ENCODE results near the gene NAP1L4. TPM values are rescaled to one million over a fixed set of nuclear protein-coding genes. Genes with fewer than 3 reads are reported as not detected.

Gene NAP1L4
- total RNA-seq, 1 experiment from 2014 or later: 189 TPM

DNA sequence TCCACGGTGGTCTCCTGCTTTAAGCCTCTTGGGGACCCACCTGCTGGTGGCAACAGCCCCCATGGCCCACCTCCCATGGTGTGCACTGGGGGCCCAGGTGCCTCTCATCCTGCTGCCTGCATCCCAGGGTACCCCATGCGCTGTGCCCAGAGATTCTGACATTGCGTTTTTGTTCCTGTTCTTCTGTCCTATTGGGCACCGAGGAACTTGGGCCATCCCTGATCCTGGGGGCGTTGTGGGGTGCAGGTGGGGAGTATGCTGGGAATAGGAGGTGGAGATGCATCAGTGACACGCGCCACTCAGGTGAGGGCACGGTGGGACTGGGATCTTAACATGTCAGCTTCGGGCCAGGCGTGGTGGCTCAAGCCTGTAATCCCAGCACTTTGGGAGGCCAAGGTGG is 12.4 kb upstream of the NAP1L4 start:
- CTCF ChIA-PET: interaction anchor here (1.6 to 1.8 kb wide), 2 partner anchors 17 to 48 kb away, joined by 3 to 8 read pairs; no protein-coding TSS in a partner anchor
- Mint-ChIP-seq H3K27ac (no peak overlapping the region), H3K36me3 (peaks cover 43% of the 10 kb centered on the region), H3K4me1 (no peaks in the 10 kb centered on the region), H3K27me3 (ENCODE audit: low read depth) (no peaks in the 10 kb centered on the region), H3K9me3 (no peaks in the 10 kb centered on the region), H3K4me3 (no peak overlapping the region)
- POLR2A ChIA-PET: no interaction called here
- ATAC-seq: no peak
- DNase-seq (ENCODE audit: low spot score): no peak
- TF ChIP-seq SMAD3 (CRISPR knock-in tag; IDR thresholded peaks at IDR 0.05; ENCODE audit: borderline replicate concordance) (no peak), GTF2I (CRISPR knock-in tag; conservative IDR thresholded peaks at IDR 0.05) (no peak), ATF1 (CRISPR knock-in tag; IDR thresholded peaks at IDR 0.05) (no peak), ZNF396 (CRISPR knock-in tag; IDR thresholded peaks at IDR 0.05; ENCODE audit: borderline replicate concordance) (no peak), FOXP1 (CRISPR knock-in tag; IDR thresholded peaks at IDR 0.05; ENCODE audit: borderline replicate concordance) (no peak), OVOL2 (CRISPR knock-in tag; IDR thresholded peaks at IDR 0.05; ENCODE audit: borderline replicate concordance) (no peak), ZNF121 (CRISPR knock-in tag; IDR thresholded peaks at IDR 0.05) (no peak), TCF7 (CRISPR knock-in tag; IDR thresholded peaks at IDR 0.05; ENCODE audit: low read depth) (no peak), KAT7 (CRISPR knock-in tag; IDR thresholded peaks at IDR 0.05; ENCODE audit: borderline replicate concordance) (no peak), NR3C1 (CRISPR knock-in tag; conservative IDR thresholded peaks at IDR 0.05; ENCODE audit: low read depth) (no peak)
- TF ChIP-seq, protein P1, sequence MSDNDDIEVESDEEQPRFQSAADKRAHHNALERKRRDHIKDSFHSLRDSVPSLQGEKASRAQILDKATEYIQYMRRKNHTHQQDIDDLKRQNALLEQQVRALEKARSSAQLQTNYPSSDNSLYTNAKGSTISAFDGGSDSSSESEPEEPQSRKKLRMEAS (CRISPR knock-in tag; IDR thresholded peaks at IDR 0.05): no peak
- TF ChIP-seq, protein P2, sequence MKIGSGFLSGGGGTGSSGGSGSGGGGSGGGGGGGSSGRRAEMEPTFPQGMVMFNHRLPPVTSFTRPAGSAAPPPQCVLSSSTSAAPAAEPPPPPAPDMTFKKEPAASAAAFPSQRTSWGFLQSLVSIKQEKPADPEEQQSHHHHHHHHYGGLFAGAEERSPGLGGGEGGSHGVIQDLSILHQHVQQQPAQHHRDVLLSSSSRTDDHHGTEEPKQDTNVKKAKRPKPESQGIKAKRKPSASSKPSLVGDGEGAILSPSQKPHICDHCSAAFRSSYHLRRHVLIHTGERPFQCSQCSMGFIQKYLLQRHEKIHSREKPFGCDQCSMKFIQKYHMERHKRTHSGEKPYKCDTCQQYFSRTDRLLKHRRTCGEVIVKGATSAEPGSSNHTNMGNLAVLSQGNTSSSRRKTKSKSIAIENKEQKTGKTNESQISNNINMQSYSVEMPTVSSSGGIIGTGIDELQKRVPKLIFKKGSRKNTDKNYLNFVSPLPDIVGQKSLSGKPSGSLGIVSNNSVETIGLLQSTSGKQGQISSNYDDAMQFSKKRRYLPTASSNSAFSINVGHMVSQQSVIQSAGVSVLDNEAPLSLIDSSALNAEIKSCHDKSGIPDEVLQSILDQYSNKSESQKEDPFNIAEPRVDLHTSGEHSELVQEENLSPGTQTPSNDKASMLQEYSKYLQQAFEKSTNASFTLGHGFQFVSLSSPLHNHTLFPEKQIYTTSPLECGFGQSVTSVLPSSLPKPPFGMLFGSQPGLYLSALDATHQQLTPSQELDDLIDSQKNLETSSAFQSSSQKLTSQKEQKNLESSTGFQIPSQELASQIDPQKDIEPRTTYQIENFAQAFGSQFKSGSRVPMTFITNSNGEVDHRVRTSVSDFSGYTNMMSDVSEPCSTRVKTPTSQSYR (CRISPR knock-in tag; IDR thresholded peaks at IDR 0.05): no peak
- TF ChIP-seq, protein P3, sequence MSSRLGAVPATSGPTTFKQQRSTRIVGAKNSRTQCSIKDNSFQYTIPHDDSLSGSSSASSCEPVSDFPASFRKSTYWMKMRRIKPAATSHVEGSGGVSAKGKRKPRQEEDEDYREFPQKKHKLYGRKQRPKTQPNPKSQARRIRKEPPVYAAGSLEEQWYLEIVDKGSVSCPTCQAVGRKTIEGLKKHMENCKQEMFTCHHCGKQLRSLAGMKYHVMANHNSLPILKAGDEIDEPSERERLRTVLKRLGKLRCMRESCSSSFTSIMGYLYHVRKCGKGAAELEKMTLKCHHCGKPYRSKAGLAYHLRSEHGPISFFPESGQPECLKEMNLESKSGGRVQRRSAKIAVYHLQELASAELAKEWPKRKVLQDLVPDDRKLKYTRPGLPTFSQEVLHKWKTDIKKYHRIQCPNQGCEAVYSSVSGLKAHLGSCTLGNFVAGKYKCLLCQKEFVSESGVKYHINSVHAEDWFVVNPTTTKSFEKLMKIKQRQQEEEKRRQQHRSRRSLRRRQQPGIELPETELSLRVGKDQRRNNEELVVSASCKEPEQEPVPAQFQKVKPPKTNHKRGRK (CRISPR knock-in tag; IDR thresholded peaks at IDR 0.05; ENCODE audit: borderline replicate concordance): no peak
- TF ChIP-seq, protein P4, sequence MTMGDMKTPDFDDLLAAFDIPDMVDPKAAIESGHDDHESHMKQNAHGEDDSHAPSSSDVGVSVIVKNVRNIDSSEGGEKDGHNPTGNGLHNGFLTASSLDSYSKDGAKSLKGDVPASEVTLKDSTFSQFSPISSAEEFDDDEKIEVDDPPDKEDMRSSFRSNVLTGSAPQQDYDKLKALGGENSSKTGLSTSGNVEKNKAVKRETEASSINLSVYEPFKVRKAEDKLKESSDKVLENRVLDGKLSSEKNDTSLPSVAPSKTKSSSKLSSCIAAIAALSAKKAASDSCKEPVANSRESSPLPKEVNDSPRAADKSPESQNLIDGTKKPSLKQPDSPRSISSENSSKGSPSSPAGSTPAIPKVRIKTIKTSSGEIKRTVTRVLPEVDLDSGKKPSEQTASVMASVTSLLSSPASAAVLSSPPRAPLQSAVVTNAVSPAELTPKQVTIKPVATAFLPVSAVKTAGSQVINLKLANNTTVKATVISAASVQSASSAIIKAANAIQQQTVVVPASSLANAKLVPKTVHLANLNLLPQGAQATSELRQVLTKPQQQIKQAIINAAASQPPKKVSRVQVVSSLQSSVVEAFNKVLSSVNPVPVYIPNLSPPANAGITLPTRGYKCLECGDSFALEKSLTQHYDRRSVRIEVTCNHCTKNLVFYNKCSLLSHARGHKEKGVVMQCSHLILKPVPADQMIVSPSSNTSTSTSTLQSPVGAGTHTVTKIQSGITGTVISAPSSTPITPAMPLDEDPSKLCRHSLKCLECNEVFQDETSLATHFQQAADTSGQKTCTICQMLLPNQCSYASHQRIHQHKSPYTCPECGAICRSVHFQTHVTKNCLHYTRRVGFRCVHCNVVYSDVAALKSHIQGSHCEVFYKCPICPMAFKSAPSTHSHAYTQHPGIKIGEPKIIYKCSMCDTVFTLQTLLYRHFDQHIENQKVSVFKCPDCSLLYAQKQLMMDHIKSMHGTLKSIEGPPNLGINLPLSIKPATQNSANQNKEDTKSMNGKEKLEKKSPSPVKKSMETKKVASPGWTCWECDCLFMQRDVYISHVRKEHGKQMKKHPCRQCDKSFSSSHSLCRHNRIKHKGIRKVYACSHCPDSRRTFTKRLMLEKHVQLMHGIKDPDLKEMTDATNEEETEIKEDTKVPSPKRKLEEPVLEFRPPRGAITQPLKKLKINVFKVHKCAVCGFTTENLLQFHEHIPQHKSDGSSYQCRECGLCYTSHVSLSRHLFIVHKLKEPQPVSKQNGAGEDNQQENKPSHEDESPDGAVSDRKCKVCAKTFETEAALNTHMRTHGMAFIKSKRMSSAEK (CRISPR knock-in tag; IDR thresholded peaks at IDR 0.05; ENCODE audit: borderline replicate concordance): no peak
- TF ChIP-seq, protein P5, sequence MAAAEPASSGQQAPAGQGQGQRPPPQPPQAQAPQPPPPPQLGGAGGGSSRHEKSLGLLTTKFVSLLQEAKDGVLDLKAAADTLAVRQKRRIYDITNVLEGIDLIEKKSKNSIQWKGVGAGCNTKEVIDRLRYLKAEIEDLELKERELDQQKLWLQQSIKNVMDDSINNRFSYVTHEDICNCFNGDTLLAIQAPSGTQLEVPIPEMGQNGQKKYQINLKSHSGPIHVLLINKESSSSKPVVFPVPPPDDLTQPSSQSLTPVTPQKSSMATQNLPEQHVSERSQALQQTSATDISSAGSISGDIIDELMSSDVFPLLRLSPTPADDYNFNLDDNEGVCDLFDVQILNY (CRISPR knock-in tag; IDR thresholded peaks at IDR 0.05): no peak
- TF ChIP-seq, protein P6, sequence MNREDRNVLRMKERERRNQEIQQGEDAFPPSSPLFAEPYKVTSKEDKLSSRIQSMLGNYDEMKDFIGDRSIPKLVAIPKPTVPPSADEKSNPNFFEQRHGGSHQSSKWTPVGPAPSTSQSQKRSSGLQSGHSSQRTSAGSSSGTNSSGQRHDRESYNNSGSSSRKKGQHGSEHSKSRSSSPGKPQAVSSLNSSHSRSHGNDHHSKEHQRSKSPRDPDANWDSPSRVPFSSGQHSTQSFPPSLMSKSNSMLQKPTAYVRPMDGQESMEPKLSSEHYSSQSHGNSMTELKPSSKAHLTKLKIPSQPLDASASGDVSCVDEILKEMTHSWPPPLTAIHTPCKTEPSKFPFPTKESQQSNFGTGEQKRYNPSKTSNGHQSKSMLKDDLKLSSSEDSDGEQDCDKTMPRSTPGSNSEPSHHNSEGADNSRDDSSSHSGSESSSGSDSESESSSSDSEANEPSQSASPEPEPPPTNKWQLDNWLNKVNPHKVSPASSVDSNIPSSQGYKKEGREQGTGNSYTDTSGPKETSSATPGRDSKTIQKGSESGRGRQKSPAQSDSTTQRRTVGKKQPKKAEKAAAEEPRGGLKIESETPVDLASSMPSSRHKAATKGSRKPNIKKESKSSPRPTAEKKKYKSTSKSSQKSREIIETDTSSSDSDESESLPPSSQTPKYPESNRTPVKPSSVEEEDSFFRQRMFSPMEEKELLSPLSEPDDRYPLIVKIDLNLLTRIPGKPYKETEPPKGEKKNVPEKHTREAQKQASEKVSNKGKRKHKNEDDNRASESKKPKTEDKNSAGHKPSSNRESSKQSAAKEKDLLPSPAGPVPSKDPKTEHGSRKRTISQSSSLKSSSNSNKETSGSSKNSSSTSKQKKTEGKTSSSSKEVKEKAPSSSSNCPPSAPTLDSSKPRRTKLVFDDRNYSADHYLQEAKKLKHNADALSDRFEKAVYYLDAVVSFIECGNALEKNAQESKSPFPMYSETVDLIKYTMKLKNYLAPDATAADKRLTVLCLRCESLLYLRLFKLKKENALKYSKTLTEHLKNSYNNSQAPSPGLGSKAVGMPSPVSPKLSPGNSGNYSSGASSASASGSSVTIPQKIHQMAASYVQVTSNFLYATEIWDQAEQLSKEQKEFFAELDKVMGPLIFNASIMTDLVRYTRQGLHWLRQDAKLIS (CRISPR knock-in tag; IDR thresholded peaks at IDR 0.05; ENCODE audit: borderline replicate concordance): no peak
- TF ChIP-seq, protein P7, sequence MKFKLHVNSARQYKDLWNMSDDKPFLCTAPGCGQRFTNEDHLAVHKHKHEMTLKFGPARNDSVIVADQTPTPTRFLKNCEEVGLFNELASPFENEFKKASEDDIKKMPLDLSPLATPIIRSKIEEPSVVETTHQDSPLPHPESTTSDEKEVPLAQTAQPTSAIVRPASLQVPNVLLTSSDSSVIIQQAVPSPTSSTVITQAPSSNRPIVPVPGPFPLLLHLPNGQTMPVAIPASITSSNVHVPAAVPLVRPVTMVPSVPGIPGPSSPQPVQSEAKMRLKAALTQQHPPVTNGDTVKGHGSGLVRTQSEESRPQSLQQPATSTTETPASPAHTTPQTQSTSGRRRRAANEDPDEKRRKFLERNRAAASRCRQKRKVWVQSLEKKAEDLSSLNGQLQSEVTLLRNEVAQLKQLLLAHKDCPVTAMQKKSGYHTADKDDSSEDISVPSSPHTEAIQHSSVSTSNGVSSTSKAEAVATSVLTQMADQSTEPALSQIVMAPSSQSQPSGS (CRISPR knock-in tag; IDR thresholded peaks at IDR 0.05; ENCODE audit: borderline replicate concordance, low read depth): no peak
- TF ChIP-seq, protein P8, sequence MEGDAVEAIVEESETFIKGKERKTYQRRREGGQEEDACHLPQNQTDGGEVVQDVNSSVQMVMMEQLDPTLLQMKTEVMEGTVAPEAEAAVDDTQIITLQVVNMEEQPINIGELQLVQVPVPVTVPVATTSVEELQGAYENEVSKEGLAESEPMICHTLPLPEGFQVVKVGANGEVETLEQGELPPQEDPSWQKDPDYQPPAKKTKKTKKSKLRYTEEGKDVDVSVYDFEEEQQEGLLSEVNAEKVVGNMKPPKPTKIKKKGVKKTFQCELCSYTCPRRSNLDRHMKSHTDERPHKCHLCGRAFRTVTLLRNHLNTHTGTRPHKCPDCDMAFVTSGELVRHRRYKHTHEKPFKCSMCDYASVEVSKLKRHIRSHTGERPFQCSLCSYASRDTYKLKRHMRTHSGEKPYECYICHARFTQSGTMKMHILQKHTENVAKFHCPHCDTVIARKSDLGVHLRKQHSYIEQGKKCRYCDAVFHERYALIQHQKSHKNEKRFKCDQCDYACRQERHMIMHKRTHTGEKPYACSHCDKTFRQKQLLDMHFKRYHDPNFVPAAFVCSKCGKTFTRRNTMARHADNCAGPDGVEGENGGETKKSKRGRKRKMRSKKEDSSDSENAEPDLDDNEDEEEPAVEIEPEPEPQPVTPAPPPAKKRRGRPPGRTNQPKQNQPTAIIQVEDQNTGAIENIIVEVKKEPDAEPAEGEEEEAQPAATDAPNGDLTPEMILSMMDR (IDR thresholded peaks at IDR 0.05): no peak

Data from WTC11 (cell line).